Lower leg skin (tissue), 3 donors: Measurements from ENCODE around the gene APEH.

Source experiments
- POLR2A ChIP-seq, 2 donors: fragments of 450-650 bp; IDR thresholded peaks; one replicate each; pipeline ENCODE4 v1.6.1; 2016 to 2017; ENCODE audit warnings: antibody characterized with exemption in 2 of 2, mild to moderate bottlenecking in 1 of 2, moderate library complexity in 1 of 2
- TF ChIP-seq, protein P1 (sequence below), 3 donors: fragments of 450-650 bp; IDR thresholded peaks; one replicate each; pipeline ENCODE4 v1.5.1; 2016; ENCODE audit warnings: antibody characterized with exemption in 3 of 3, mild to moderate bottlenecking in 3 of 3, moderate library complexity in 2 of 3

DNA sequence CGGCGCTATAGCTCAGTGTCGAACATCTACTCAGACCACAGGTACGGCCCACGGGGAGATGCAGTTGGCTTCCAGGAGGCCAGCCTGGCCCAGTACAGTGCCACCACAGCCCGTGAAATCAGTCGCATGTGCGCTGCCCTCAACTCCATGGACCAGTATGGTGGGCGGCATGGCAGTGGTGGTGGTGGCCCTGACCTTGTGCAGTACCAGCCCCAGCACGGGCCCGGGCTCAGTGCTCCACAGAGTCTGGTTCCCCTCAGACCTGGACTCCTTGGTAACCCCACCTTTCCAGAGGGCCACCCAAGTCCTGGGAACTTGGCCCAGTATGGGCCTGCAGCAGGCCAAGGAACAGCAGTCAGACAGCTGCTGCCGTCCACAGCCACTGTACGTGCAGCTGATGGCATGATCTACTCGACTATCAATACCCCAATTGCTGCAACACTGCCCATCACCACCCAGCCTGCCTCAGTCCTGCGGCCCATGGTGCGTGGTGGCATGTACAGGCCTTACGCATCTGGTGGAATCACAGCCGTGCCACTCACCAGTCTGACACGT is 18.3 kb upstream of the APEH start:
- no peak for TF ChIP-seq POLR2A (IDR thresholded peaks at IDR 0.05)
- TF ChIP-seq, protein P1, sequence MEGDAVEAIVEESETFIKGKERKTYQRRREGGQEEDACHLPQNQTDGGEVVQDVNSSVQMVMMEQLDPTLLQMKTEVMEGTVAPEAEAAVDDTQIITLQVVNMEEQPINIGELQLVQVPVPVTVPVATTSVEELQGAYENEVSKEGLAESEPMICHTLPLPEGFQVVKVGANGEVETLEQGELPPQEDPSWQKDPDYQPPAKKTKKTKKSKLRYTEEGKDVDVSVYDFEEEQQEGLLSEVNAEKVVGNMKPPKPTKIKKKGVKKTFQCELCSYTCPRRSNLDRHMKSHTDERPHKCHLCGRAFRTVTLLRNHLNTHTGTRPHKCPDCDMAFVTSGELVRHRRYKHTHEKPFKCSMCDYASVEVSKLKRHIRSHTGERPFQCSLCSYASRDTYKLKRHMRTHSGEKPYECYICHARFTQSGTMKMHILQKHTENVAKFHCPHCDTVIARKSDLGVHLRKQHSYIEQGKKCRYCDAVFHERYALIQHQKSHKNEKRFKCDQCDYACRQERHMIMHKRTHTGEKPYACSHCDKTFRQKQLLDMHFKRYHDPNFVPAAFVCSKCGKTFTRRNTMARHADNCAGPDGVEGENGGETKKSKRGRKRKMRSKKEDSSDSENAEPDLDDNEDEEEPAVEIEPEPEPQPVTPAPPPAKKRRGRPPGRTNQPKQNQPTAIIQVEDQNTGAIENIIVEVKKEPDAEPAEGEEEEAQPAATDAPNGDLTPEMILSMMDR (IDR thresholded peaks at IDR 0.05) = no peak
